Endothelial cell of umbilical vein (primary cell): ENCODE results near the gene BAD. TPM values are rescaled to one million over a fixed set of nuclear protein-coding genes. Genes with fewer than 3 reads are reported as not detected.

ENCODE experiments used
- BruUV-seq: library from RNA; stranded (reverse); fragments of 400-500 nt; replicated peaks from 2 replicates; lab custom pipeline; 2021; lab: Mats Ljungman, UMichigan
- CTCF ChIA-PET: fragments of 300-600, 350-600 bp; sonication (Branson Sonifier 250); formaldehyde crosslinking; loops from one replicate; lab custom pipeline; 2021; ENCODE audit warnings: antibody characterized with exemption, inconsistent platforms; lab: Charles Lee
- POLR2A ChIA-PET: fragments of 300-600, 350-600 bp; sonication (Branson Sonifier 250); formaldehyde crosslinking; loops from one replicate; lab custom pipeline; 2021; ENCODE audit warnings: antibody characterized with exemption, inconsistent platforms; lab: Charles Lee
- DNase-seq: peaks from one replicate; pipeline ENCODE4 v3.0.0-alpha.2; 2011; ENCODE audit warnings: low read depth, low spot score
- FAIRE-seq: peaks from 2 replicates; lab custom pipeline; 2011; peaks lifted over from hg19 to GRCh38; lab: Jason Lieb, UNC
- H2AFZ ChIP-seq: 2 replicates; pipeline ENCODE4 v1.6.0; 2012; ENCODE audit warnings: low read depth, low read length, control low read depth, inconsistent platforms
- H3K27ac ChIP-seq: 2 replicates; pipeline ENCODE4 v1.5.1; 2011; ENCODE audit warnings: low read depth, mild to moderate bottlenecking, control low read depth, low read length, moderate library complexity; ENCODE audit not compliant: insufficient read depth
- H3K27me3 ChIP-seq, 2 experiments: 2 replicates each; pipeline versions ENCODE4 v1.6.0 to v1.6.1; 2011; ENCODE audit warnings: low read length in 2 of 2, mixed read lengths in 1 of 2; ENCODE audit not compliant: control insufficient read depth in 2 of 2, insufficient read depth in 2 of 2
- H3K36me3 ChIP-seq, 2 experiments: 2 replicates in 1 of 2; 3 replicates in 1 of 2; pipeline ENCODE4 v1.5.1; 2011; ENCODE audit warnings: low read length in 2 of 2, mild to moderate bottlenecking in 1 of 2, moderate library complexity in 1 of 2; ENCODE audit not compliant: control insufficient read depth in 2 of 2, insufficient read depth in 2 of 2; ENCODE audit errors: extremely low read depth in 1 of 2
- H3K4me1 ChIP-seq: 3 replicates; pipeline ENCODE4 v1.5.1; 2011; ENCODE audit warnings: mild to moderate bottlenecking, low read length; ENCODE audit not compliant: control insufficient read depth, insufficient read depth; ENCODE audit errors: extremely low read depth
- H3K4me2 ChIP-seq: 2 replicates; pipeline ENCODE4 v1.6.1; 2011; ENCODE audit warnings: low read length, control low read depth, mixed read lengths; ENCODE audit not compliant: insufficient read depth
- H3K4me3 ChIP-seq, 3 experiments: fragments of 200-600 bp in 1 of 3; sonication (generic), shearing (Covaris generic) in 1 of 3; replicated peaks in 1 of 3; 2 replicates each; pipeline ENCODE4 v1.5.1; 2011 to 2016; ENCODE audit warnings: control low read depth in 3 of 3, low read length in 3 of 3, mild to moderate bottlenecking in 2 of 3, inconsistent platforms in 1 of 3, low read depth in 1 of 3, moderate library complexity in 1 of 3; ENCODE audit not compliant: insufficient read depth in 1 of 3
- H3K79me2 ChIP-seq: 2 replicates; pipeline ENCODE4 v1.6.0; 2012; ENCODE audit warnings: low read length, inconsistent platforms; ENCODE audit not compliant: control insufficient read depth, insufficient read depth
- H3K9ac ChIP-seq: replicated peaks from 2 replicates; pipeline ENCODE3; 2011; ENCODE audit warnings: low read length, control low read depth; ENCODE audit not compliant: insufficient read depth; ENCODE audit errors: extremely low read depth
- H3K9me1 ChIP-seq: replicated peaks from 3 replicates; pipeline ENCODE4 v1.6.0; 2011; ENCODE audit warnings: mild to moderate bottlenecking, low read length; ENCODE audit not compliant: control insufficient read depth, insufficient read depth; ENCODE audit errors: extremely low read depth
- H3K9me3 ChIP-seq: replicated peaks from 2 replicates; pipeline ENCODE4 v1.5.1; 2012; ENCODE audit warnings: low read length, inconsistent platforms; ENCODE audit not compliant: control insufficient read depth, insufficient read depth
- H4K20me1 ChIP-seq: replicated peaks from 2 replicates; pipeline ENCODE3; 2011; ENCODE audit warnings: mild to moderate bottlenecking, low read length; ENCODE audit not compliant: control insufficient read depth, insufficient read depth; ENCODE audit errors: extremely low read depth
- CTCF ChIP-seq, 2 donors: IDR thresholded peaks; 1 replicate in 1 of 2; 2 replicates in 1 of 2; pipeline ENCODE4 v1.5.1; 2011; ENCODE audit warnings: low read length in 2 of 2, mild to moderate bottlenecking in 2 of 2, moderate library complexity in 2 of 2, control low read depth in 1 of 2, inconsistent platforms in 1 of 2, low read depth in 1 of 2; ENCODE audit not compliant: insufficient read depth in 1 of 2; ENCODE audit errors: extremely low read depth in 1 of 2
- EZH2 ChIP-seq: IDR thresholded peaks from 2 replicates; pipeline ENCODE4 v1.6.1; 2012; ENCODE audit warnings: borderline replicate concordance, low read depth, mild to moderate bottlenecking, moderate library complexity, low read length, inconsistent platforms; ENCODE audit not compliant: severe bottlenecking
- FOS ChIP-seq: IDR thresholded peaks from 2 replicates; pipeline ENCODE4 v1.6.1; 2011; ENCODE audit warnings: mild to moderate bottlenecking, low read length, moderate library complexity, borderline replicate concordance; ENCODE audit not compliant: insufficient read depth
- GATA2 ChIP-seq: IDR thresholded peaks from 2 replicates; pipeline ENCODE4 v1.7.0; 2011; ENCODE audit warnings: low read depth, mild to moderate bottlenecking, moderate library complexity, mixed read lengths, low read length; ENCODE audit not compliant: insufficient read length, insufficient read depth
- JUN ChIP-seq: IDR thresholded peaks from 2 replicates; pipeline ENCODE4 v1.6.1; 2011; ENCODE audit warnings: borderline replicate concordance, low read depth; ENCODE audit not compliant: insufficient read length, insufficient read depth
- MAX ChIP-seq: IDR thresholded peaks from 2 replicates; pipeline ENCODE4 v1.6.1; 2011; ENCODE audit not compliant: insufficient read depth, insufficient read length
- MYC ChIP-seq: IDR thresholded peaks from one replicate; pipeline ENCODE4 v1.6.1; 2011; ENCODE audit warnings: mild to moderate bottlenecking, low read depth, low read length
- POLR2A ChIP-seq: IDR thresholded peaks from 2 replicates; pipeline ENCODE4 v1.6.1; 2012; ENCODE audit warnings: low read depth, mild to moderate bottlenecking, control low read depth, low read length
- POLR2AphosphoS5 ChIP-seq: IDR thresholded peaks from 2 replicates; pipeline ENCODE4 v1.6.1; 2012; ENCODE audit warnings: low read depth, mild to moderate bottlenecking, control low read depth, low read length, moderate library complexity; ENCODE audit not compliant: insufficient read depth
- dilution Hi-C: fragments of 300-500 bp; cut with MboI; formaldehyde crosslinking; loops from one replicate; pipeline ENCODE4 v1.15.0; 2019; ENCODE audit warnings: low sequenced_read_pairs; ENCODE audit not compliant: extremely low pct_ligation_motif_present
- intact Hi-C: fragments of 100-400 bp; cut with micrococcal nuclease; formaldehyde crosslinking; loops from one replicate; pipeline ENCODE4 v1.10.0; 2022
- polyA plus RNA-seq, 4 experiments: library from polyadenylated mRNA; depleted of rRNA in 3 of 4; stranded (reverse) in 3 of 4; unstranded in 1 of 4; fragments of >200 nt; gene quantifications; 2 replicates each; pipeline versions ENCODE4 v1.2.1 to v1.2.3, GENCODE V29; 2011 to 2012; ENCODE audit warnings: missing spikeins in 1 of 4
- total RNA-seq: library from RNA; stranded (reverse); gene quantifications from 2 replicates; pipeline ENCODE4 v1.2.3, GENCODE V29; 2021

BAD gene
- total and polyA plus RNA-seq, 2 donors (not counting 3 experiments of a cell fraction or from before 2014, with no cell fraction given) = 65.3 to 88.0 TPM

DNA sequence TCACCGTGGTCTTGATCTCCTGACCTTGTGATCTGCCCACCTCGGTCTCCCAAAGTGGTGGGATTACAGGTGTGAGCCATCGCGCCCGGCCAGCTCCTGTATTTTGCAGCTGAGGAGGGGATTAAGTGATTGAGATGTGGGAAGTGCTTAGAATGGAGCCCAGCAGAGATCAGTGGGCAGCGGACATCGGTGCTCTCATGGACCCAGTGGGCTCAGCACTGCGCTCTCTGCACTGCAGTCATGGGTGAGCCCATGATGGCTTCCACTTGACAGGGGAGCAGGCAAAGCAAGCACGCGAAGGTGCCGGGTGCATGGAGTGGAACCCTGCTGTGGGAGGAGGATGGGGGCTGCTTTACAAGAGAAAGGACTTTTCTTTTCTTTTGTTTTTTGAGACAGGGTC lies 46.4 kb upstream of the BAD start:
- Histone ChIP-seq H3K27me3 (no peaks in the 10 kb centered on the region), H3K4me3 (no peak overlapping the region), H4K20me1 (no peaks in the 10 kb centered on the region), H3K4me1 (peaks cover 3% of the 10 kb centered on the region), H3K9ac (no peak overlapping the region), H3K27ac (no peak overlapping the region), H2AFZ (no peak overlapping the region), H3K9me3 (no peaks in the 10 kb centered on the region), H3K9me1 (no peaks in the 10 kb centered on the region), H3K79me2 (no peaks in the 10 kb centered on the region), H3K36me3 (no peaks in the 10 kb centered on the region), H3K4me2 (no peak overlapping the region)
- CTCF ChIA-PET = interaction anchor here (0.8 to 5.4 kb wide), 13 partner anchors 8 to 145 kb away, joined by 3 to 71 read pairs (median 10); partner anchors contain the start of genes CATSPERZ, CCDC88B, ESRRA and PPP1R14B
- no TSS peak for BruUV-seq
- POLR2A ChIA-PET = interaction anchor here (1.2 kb wide), 1 partner anchor 13 kb away, joined by 6 read pairs; the partner anchor contains the start of genes PRDX5 and TRMT112
- DNase-seq = no peak
- intact Hi-C loops = no loop called here
- TF ChIP-seq GATA2 = no peak
- dilution Hi-C loops = no loop called here
- no peak for FAIRE-seq

- POLR2A ChIA-PET = no interaction called here
Observed at GRCh38 chr11:64327993-64328392, 43.5 kb upstream of the BAD start.

More at GRCh38 chr11:64327993-64328392, 43.5 kb upstream of the BAD start:
- CTCF ChIA-PET = interaction anchor here (1.8 kb wide), 1 partner anchor 10 kb away, joined by 8 read pairs; the partner anchor contains the start of gene PRDX5
- no peaks in the 10 kb centered on the region for H3K79me2 ChIP-seq
- no TSS peak for BruUV-seq
- H3K27ac ChIP-seq = no peak overlapping the region
- dilution Hi-C loops = no loop called here
- H3K4me1 ChIP-seq = peaks cover 3% of the 10 kb centered on the region
- no peak for TF ChIP-seq GATA2
- no peak for TF ChIP-seq POLR2AphosphoS5
- no peak for TF ChIP-seq POLR2A
- TF ChIP-seq CTCF (IDR thresholded peaks at IDR 0.05; ENCODE audit: extremely low read depth in 1 of 2, insufficient read depth in 1 of 2, low read depth in 1 of 2, low read length in 2 of 2) = no peak
- no peak for TF ChIP-seq MAX
- no peak for TF ChIP-seq FOS
- TF ChIP-seq MYC = no peak
- no peak for TF ChIP-seq JUN
- no peak for TF ChIP-seq EZH2
- DNase-seq = no peak
- no peak overlapping the region for H2AFZ ChIP-seq
- no peak overlapping the region for H3K4me3 ChIP-seq
- no peak overlapping the region for H3K9ac ChIP-seq
- H3K27me3 ChIP-seq = no peaks in the 10 kb centered on the region
- no peaks in the 10 kb centered on the region for H4K20me1 ChIP-seq
- H3K4me2 ChIP-seq = no peak overlapping the region
- H3K9me1 ChIP-seq = no peaks in the 10 kb centered on the region
- no peaks in the 10 kb centered on the region for H3K9me3 ChIP-seq
- intact Hi-C loops = no loop called here
- no peak for FAIRE-seq
- H3K36me3 ChIP-seq = no peaks in the 10 kb centered on the region
